Tibial artery (tissue), 4 donors: Measurements from ENCODE around the gene SPATA9.

Experiments
- DNase-seq, 2 donors: peaks; one replicate each; pipeline ENCODE4 v3.0.0-alpha.2; 2019
- H3K27ac ChIP-seq, 2 donors: fragments of 200-600 bp; sonication (generic) in 1 of 2; 1 replicate in 1 of 2; 2 replicates in 1 of 2; pipeline ENCODE4 v1.5.1; 2018 to 2019; ENCODE audit warnings: mild to moderate bottlenecking in 1 of 2
- H3K27me3 ChIP-seq, 2 donors: fragments of 200-600 bp; sonication (generic) in 1 of 2; one replicate each; pipeline versions ENCODE4 v1.5.1 to v1.6.0; 2016 to 2019
- H3K36me3 ChIP-seq, 3 donors: fragments of 200-600 bp; sonication (generic) in 2 of 3; one replicate each; pipeline ENCODE4 v1.5.1; 2016 to 2019; ENCODE audit warnings: mild to moderate bottlenecking in 2 of 3
- H3K4me1 ChIP-seq, 4 donors: fragments of 200-600 bp; sonication (generic) in 2 of 4; 1 replicate in 3 of 4; 2 replicates in 1 of 4; pipeline ENCODE4 v1.5.1; 2016 to 2019
- H3K4me3 ChIP-seq, 2 donors: fragments of 200-600 bp; sonication (generic) in 1 of 2; 1 replicate in 1 of 2; 2 replicates in 1 of 2; pipeline ENCODE4 v1.5.1; 2018 to 2019; ENCODE audit warnings: mild to moderate bottlenecking in 2 of 2
- H3K9me3 ChIP-seq, 3 donors: fragments of 200-600 bp; sonication (generic) in 1 of 3; one replicate each; pipeline ENCODE4 v1.5.1; 2016 to 2019
- intact Hi-C: fragments of 100-400 bp; cut with DNase I; formaldehyde crosslinking; loops from one replicate; pipeline ENCODE4 v1.15.0; 2023; ENCODE audit warnings: low total_unique reads
- TF ChIP-seq, protein P1 (sequence below), 2 experiments: fragments of 200-600 bp in 1 of 2; fragments of 450-650 bp in 1 of 2; IDR thresholded peaks; one replicate each; pipeline ENCODE4 v1.5.1; 2017 to 2019; ENCODE audit warnings: antibody characterized with exemption in 2 of 2, mild to moderate bottlenecking in 1 of 2, moderate library complexity in 1 of 2

SPATA9 gene

GRCh38 chr5:95701074-95701473, 18.3 kb upstream of the SPATA9 start:
- no peak for DNase-seq
- Histone ChIP-seq H3K4me1 (no peaks in the 10 kb centered on the region), H3K9me3 (no peaks in the 10 kb centered on the region), H3K36me3 (no peaks in the 10 kb centered on the region), H3K27me3 (no peaks in the 10 kb centered on the region), H3K27ac (no peak overlapping the region), H3K4me3 (no peak overlapping the region)
- intact Hi-C loops = no loop called here
- TF ChIP-seq, protein P1, sequence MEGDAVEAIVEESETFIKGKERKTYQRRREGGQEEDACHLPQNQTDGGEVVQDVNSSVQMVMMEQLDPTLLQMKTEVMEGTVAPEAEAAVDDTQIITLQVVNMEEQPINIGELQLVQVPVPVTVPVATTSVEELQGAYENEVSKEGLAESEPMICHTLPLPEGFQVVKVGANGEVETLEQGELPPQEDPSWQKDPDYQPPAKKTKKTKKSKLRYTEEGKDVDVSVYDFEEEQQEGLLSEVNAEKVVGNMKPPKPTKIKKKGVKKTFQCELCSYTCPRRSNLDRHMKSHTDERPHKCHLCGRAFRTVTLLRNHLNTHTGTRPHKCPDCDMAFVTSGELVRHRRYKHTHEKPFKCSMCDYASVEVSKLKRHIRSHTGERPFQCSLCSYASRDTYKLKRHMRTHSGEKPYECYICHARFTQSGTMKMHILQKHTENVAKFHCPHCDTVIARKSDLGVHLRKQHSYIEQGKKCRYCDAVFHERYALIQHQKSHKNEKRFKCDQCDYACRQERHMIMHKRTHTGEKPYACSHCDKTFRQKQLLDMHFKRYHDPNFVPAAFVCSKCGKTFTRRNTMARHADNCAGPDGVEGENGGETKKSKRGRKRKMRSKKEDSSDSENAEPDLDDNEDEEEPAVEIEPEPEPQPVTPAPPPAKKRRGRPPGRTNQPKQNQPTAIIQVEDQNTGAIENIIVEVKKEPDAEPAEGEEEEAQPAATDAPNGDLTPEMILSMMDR (IDR thresholded peaks at IDR 0.05) = no peak

DNA sequence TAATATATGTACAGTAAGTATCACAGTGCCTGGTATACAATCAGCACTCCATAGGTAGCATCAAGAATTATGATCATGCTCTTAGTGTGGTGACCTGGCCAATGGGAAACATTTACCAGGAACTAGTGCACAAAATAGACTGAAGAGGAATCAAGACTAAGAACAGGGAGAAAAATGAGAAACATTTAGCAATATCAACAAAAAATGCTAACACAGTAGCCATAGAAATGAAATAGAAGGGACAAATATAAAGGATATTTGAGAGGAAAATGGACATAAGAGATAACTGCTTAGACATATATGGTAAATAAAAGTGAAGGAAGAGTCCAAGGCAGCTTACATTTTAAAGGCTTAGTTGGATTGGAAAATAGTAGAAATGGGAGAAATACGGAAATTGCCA, 16.5 kb upstream of the SPATA9 start:
- H3K4me1 ChIP-seq = no peaks in the 10 kb centered on the region
- H3K27ac ChIP-seq = no peak overlapping the region
- TF ChIP-seq, protein P1 (IDR thresholded peaks at IDR 0.05) = no peak
- DNase-seq = no peak
- no peak overlapping the region for H3K4me3 ChIP-seq
- H3K27me3 ChIP-seq = no peaks in the 10 kb centered on the region
- intact Hi-C loops = no loop called here
- H3K36me3 ChIP-seq = no peaks in the 10 kb centered on the region
- H3K9me3 ChIP-seq = no peaks in the 10 kb centered on the region

GRCh38 chr5:95697781-95698681, 15.2 kb upstream of the SPATA9 start:
- H3K36me3 ChIP-seq = no peaks in the 10 kb centered on the region
- no peaks in the 10 kb centered on the region for H3K9me3 ChIP-seq
- TF ChIP-seq, protein P1 (IDR thresholded peaks at IDR 0.05) = no peak
- no peaks in the 10 kb centered on the region for H3K27me3 ChIP-seq
- H3K4me1 ChIP-seq = no peaks in the 10 kb centered on the region
- H3K4me3 ChIP-seq = no peak overlapping the region
- DNase-seq = no peak
- intact Hi-C loops = no loop called here
- H3K27ac ChIP-seq = no peak overlapping the region

DNA sequence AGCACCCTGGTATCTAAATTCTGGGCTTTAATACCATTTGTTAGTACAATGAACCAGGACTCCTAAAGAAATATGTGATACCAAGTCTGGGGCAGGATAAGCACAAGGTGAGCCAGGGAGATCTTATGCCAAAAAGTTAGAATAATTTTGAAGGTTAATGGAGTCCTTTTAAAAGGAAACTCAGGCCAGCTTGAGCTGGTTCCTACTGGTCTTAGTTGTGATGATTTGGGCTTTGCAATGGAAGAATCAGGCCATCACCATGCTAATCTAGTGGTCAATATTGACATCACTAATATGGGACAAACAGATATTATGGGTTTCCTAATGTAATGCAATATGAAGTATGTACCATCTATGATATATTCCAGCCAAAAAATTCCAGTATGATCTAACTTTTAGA, 7.5 kb upstream of the SPATA9 start:
- TF ChIP-seq, protein P1 (IDR thresholded peaks at IDR 0.05) = no peak
- no peaks in the 10 kb centered on the region for H3K27me3 ChIP-seq
- intact Hi-C loops = no loop called here

DNA sequence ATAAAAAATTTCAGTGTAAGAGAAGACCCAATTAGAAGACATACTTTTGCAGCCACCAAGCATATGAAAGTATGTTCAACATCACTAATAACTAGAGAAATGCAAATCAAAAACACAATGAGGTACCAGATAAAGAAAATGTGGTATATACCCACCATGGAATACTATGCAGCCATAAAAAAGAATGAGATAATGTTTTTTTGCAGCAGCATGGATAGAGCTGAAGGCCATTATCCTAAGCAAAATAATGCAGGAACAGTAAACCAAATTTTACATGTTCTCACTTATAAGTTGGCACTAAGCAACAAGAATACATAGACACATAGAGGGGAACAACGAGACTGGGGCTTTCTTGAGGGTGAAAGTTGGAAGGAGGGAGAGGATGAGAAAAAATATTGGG, 6.9 kb upstream of the SPATA9 start:
- TF ChIP-seq, protein P1 (IDR thresholded peaks at IDR 0.05) = no peak
- Histone ChIP-seq H3K27ac (no peak overlapping the region), H3K4me3 (no peak overlapping the region), H3K4me1 (no peaks in the 10 kb centered on the region), H3K9me3 (no peaks in the 10 kb centered on the region), H3K36me3 (no peaks in the 10 kb centered on the region), H3K27me3 (no peaks in the 10 kb centered on the region)
- no peak for DNase-seq
- intact Hi-C loops = no loop called here

More for the DNA sequence above, 7.5 kb upstream of the SPATA9 start:
- Histone ChIP-seq H3K9me3 (no peaks in the 10 kb centered on the region), H3K4me1 (no peaks in the 10 kb centered on the region), H3K36me3 (no peaks in the 10 kb centered on the region), H3K4me3 (no peak overlapping the region), H3K27ac (no peak overlapping the region)
- no peak for DNase-seq
